MCF 10A (cell line): ENCODE results near the gene TNFAIP1. TPM values are rescaled to one million over a fixed set of nuclear protein-coding genes. Genes with fewer than 3 reads are reported as not detected.

Experiments used
- BruUV-seq: library from RNA; stranded (reverse); fragments of 400-500 nt; replicated peaks from 2 replicates; lab custom pipeline; 2021; lab: Mats Ljungman, UMichigan
- CTCF ChIA-PET: fragments of 300-600 bp; sonication (Branson Sonifier 250); formaldehyde crosslinking; extraction: SDS; loops from one replicate; lab custom pipeline; 2021; ENCODE audit warnings: antibody characterized with exemption, inconsistent platforms; lab: Yijun Ruan, JAX
- POLR2A ChIA-PET: fragments of 300-600, 350-650 bp; sonication (Branson Sonifier 250); formaldehyde crosslinking; extraction: SDS; loops from one replicate; lab custom pipeline; 2020; ENCODE audit warnings: antibody characterized with exemption, inconsistent platforms; lab: Yijun Ruan, JAX
- DNase-seq: peaks from one replicate; pipeline ENCODE4 v3.0.0-alpha.2; 2018; ENCODE audit not compliant: unreplicated experiment
- H3K27ac Mint-ChIP-seq: one replicate; pipeline ENCODE4 v1.8.0; 2022; ENCODE audit warnings: mild to moderate bottlenecking, low read depth, mixed read lengths; ENCODE audit not compliant: unreplicated experiment
- H3K27me3 Mint-ChIP-seq: one replicate; pipeline ENCODE4 v1.8.0; 2022; ENCODE audit warnings: mixed read lengths; ENCODE audit not compliant: insufficient read depth, unreplicated experiment
- H3K36me3 Mint-ChIP-seq: one replicate; pipeline ENCODE4 v1.8.0; 2022; ENCODE audit warnings: mild to moderate bottlenecking, moderate library complexity, mixed read lengths; ENCODE audit not compliant: insufficient read depth, unreplicated experiment
- H3K4me1 Mint-ChIP-seq: one replicate; pipeline ENCODE4 v1.8.0; 2022; ENCODE audit warnings: mixed read lengths; ENCODE audit not compliant: insufficient read depth, unreplicated experiment
- H3K4me3 Mint-ChIP-seq: one replicate; pipeline ENCODE4 v1.8.0; 2022; ENCODE audit warnings: mild to moderate bottlenecking, moderate library complexity, mixed read lengths; ENCODE audit not compliant: unreplicated experiment
- H3K9me3 Mint-ChIP-seq: one replicate; pipeline ENCODE4 v1.8.0; 2022; ENCODE audit warnings: mixed read lengths; ENCODE audit not compliant: unreplicated experiment
- intact Hi-C: fragments of 100-400 bp; cut with micrococcal nuclease; formaldehyde crosslinking; loops from 2 replicates; pipeline ENCODE4 v1.14.1; 2022
- total RNA-seq: library from RNA; stranded (reverse); gene quantifications from 2 replicates; pipeline ENCODE4 v1.2.3, GENCODE V29; 2022
- TF ChIP-seq, protein P1 (sequence below): fragments of 200-600 bp; IDR thresholded peaks from one replicate; pipeline ENCODE4 v1.8.0; 2022; ENCODE audit warnings: antibody characterized with exemption, mild to moderate bottlenecking; ENCODE audit not compliant: unreplicated experiment

Gene TNFAIP1
- total RNA-seq, 1 experiment from 2014 or later, result 65.0 TPM

DNA sequence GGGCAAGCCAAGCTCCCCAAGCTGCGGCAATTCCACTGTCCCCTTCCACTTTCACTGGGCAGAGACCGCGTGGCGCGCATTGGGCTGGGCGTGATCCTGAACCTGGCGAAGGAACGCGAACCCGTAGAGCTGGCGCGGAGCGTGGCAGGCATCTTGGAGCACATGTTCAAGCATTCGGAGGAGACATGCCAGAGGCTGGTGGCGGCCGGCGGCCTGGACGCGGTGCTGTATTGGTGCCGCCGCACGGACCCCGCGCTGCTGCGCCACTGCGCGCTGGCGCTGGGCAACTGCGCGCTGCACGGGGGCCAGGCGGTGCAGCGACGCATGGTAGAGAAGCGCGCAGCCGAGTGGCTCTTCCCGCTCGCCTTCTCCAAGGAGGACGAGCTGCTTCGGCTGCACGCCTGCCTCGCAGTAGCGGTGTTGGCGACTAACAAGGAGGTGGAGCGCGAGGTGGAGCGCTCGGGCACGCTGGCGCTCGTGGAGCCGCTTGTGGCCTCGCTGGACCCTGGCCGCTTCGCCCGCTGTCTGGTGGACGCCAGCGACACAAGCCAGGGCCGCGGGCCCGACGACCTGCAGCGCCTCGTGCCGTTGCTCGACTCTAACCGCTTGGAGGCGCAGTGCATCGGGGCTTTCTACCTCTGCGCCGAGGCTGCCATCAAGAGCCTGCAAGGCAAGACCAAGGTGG is 45.7 kb downstream of the TNFAIP1 start:
- BruUV-seq, result no TSS peak
- ChIA-PET CTCF (interaction anchor here (0.6 to 3.2 kb wide), 4 partner anchors 17 to 141 kb away, joined by 3 to 11 read pairs (median 4); no protein-coding TSS in a partner anchor), POLR2A (interaction anchor here (0.7 to 3.4 kb wide), 14 partner anchors 12 to 217 kb away, joined by 3 to 40 read pairs (median 6); partner anchors contain the start of genes IFT20, POLDIP2, SLC46A1 and TNFAIP1)
- intact Hi-C loops, result no loop called here
- H3K27ac Mint-ChIP-seq, result no peak overlapping the region
- no peak overlapping the region for H3K4me3 Mint-ChIP-seq
- TF ChIP-seq, protein P1, sequence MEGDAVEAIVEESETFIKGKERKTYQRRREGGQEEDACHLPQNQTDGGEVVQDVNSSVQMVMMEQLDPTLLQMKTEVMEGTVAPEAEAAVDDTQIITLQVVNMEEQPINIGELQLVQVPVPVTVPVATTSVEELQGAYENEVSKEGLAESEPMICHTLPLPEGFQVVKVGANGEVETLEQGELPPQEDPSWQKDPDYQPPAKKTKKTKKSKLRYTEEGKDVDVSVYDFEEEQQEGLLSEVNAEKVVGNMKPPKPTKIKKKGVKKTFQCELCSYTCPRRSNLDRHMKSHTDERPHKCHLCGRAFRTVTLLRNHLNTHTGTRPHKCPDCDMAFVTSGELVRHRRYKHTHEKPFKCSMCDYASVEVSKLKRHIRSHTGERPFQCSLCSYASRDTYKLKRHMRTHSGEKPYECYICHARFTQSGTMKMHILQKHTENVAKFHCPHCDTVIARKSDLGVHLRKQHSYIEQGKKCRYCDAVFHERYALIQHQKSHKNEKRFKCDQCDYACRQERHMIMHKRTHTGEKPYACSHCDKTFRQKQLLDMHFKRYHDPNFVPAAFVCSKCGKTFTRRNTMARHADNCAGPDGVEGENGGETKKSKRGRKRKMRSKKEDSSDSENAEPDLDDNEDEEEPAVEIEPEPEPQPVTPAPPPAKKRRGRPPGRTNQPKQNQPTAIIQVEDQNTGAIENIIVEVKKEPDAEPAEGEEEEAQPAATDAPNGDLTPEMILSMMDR, result no peak
- no peaks in the 10 kb centered on the region for H3K9me3 Mint-ChIP-seq
- H3K36me3 Mint-ChIP-seq, result peaks cover 13% of the 10 kb centered on the region
- H3K27me3 Mint-ChIP-seq, result no peaks in the 10 kb centered on the region
- no peak for DNase-seq
- peaks cover 13% of the 10 kb centered on the region for H3K4me1 Mint-ChIP-seq

DNA sequence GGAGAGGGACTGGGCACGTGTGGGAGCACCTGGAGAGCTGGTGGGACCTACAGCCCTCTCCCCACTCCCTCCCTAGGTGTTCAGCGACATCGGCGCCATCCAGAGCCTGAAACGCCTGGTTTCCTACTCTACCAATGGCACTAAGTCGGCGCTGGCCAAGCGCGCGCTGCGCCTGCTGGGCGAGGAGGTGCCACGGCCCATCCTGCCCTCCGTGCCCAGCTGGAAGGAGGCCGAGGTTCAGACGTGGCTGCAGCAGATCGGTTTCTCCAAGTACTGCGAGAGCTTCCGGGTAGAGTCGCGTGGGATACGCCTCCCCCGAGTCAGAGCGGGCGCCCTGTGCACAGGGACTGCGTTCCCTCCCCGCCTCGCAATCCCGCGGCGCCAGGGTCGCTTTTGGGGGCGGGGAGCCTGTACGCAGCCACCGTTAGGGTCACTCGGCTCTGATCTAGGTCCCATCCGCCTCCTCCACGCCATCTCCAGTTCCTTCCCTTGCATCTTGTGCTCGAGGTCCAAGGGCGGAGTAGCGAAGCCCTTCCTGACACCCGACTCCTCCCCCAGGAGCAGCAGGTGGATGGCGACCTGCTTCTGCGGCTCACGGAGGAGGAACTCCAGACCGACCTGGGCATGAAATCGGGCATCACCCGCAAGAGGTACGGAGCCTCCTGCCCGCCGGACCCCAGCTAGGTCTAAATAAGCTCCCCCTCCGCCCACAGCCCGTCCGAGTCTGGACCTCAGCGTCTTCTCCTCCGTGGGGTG is 48.9 kb downstream of the TNFAIP1 start:
- intact Hi-C loops, result no loop called here
- TF ChIP-seq, protein P1, result no peak
- Mint-ChIP-seq H3K4me3 (no peak overlapping the region), H3K27ac (no peak overlapping the region), H3K27me3 (no peaks in the 10 kb centered on the region), H3K4me1 (peaks cover 13% of the 10 kb centered on the region), H3K9me3 (no peaks in the 10 kb centered on the region), H3K36me3 (peaks cover 13% of the 10 kb centered on the region)
- no TSS peak for BruUV-seq
- CTCF ChIA-PET, result interaction anchor here (0.7 kb wide), 1 partner anchor 14 kb away, joined by 3 read pairs; the partner anchor contains the start of gene VTN
- POLR2A ChIA-PET, result interaction anchor here (2.7 kb wide), 1 partner anchor 11 kb away, joined by 16 read pairs; no protein-coding TSS in a partner anchor
- DNase-seq, result no peak

DNA sequence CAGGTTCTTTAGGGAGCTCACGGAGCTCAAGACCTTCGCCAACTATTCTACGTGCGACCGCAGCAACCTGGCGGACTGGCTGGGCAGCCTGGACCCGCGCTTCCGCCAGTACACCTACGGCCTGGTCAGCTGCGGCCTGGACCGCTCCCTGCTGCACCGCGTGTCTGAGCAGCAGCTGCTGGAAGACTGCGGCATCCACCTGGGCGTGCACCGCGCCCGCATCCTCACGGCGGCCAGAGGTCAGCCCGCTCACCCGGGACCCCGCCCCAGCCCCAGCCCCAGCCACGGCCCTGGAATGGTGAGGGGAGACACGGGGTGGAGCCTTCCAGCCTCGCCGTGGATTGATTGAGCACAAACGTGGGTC is 49.5 kb downstream of the TNFAIP1 start:
- no peaks in the 10 kb centered on the region for H3K27me3 Mint-ChIP-seq
- BruUV-seq, result no TSS peak
- peaks cover 16% of the 10 kb centered on the region for H3K36me3 Mint-ChIP-seq
- no peak overlapping the region for H3K27ac Mint-ChIP-seq
- intact Hi-C loops, result no loop called here
- no peaks in the 10 kb centered on the region for H3K9me3 Mint-ChIP-seq
- CTCF ChIA-PET, result interaction anchor here (0.7 kb wide), 1 partner anchor 433 kb away, joined by 3 read pairs; no protein-coding TSS in a partner anchor
- TF ChIP-seq, protein P1, result no peak
- POLR2A ChIA-PET, result interaction anchor here (0.5 to 2.7 kb wide), 2 partner anchors 11 to 27 kb away, joined by 3 to 16 read pairs; no protein-coding TSS in a partner anchor
- no peak overlapping the region for H3K4me3 Mint-ChIP-seq
- H3K4me1 Mint-ChIP-seq, result peaks cover 8% of the 10 kb centered on the region
- DNase-seq, result no peak

DNA sequence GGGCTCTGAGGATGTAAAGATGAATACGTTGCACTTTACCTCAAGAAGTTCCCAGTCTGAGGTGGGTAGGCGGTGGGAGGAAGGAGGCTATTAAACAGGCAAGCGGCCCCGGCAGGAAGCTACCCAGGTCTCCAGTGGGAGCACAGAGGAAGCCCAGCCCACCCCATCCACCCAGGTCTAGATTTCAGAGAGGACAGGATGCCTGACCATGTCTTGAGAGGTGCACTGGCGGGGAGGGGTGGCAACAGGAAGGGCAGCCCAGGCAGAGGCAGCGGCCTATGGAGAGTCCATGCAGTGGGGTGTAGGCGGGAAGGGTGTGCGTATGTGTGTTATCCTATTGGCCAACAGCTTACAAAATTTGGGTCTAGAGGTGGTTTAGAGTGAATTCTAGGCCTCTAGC is 49.8 kb downstream of the TNFAIP1 start:
- H3K4me3 Mint-ChIP-seq, result no peak overlapping the region
- ChIA-PET POLR2A (interaction anchor here (0.5 to 2.7 kb wide), 2 partner anchors 10 to 27 kb away, joined by 3 to 16 read pairs; no protein-coding TSS in a partner anchor), CTCF (interaction anchor here (0.7 kb wide), 1 partner anchor 433 kb away, joined by 3 read pairs; no protein-coding TSS in a partner anchor)
- H3K9me3 Mint-ChIP-seq, result no peaks in the 10 kb centered on the region
- TF ChIP-seq, protein P1, result no peak
- no peak for DNase-seq
- no peaks in the 10 kb centered on the region for H3K27me3 Mint-ChIP-seq
- intact Hi-C loops, result no loop called here
- H3K36me3 Mint-ChIP-seq, result peaks cover 19% of the 10 kb centered on the region
- no peak overlapping the region for H3K27ac Mint-ChIP-seq
- H3K4me1 Mint-ChIP-seq, result peaks cover 4% of the 10 kb centered on the region
- no TSS peak for BruUV-seq
